ENCODE measurements around the gene SCAMP3. TPM values are rescaled to one million over a fixed set of nuclear protein-coding genes. Genes with fewer than 3 reads are reported as not detected.
A peak's percentile ranks its signal among the peaks of the same experiment; 100 is the strongest.

SCAMP3 gene
- total RNA-seq, 1 donor from 2014 or later = 68.3 TPM

GRCh38 chr1:155254228-155254713, 7.9 kb downstream of the SCAMP3 start:
- peaks cover 15% of the 10 kb centered on the region for H3K36me3 Mint-ChIP-seq (ENCODE audit: low read depth)
- no peaks in the 10 kb centered on the region for H3K27me3 Mint-ChIP-seq (ENCODE audit: low read depth)
- TF ChIP-seq CTCF (IDR thresholded peaks at IDR 0.05) = peak; percentile 4
- no peaks in the 10 kb centered on the region for H3K9me3 Mint-ChIP-seq (ENCODE audit: low read depth)
- H3K27ac Mint-ChIP-seq (ENCODE audit: unreplicated experiment) = peak overlapping the region; percentile 73
- no peak for DNase-seq (ENCODE audit: low spot score)
- H3K4me1 Mint-ChIP-seq (ENCODE audit: low read depth) = peaks cover 42% of the 10 kb centered on the region
- H3K4me3 Mint-ChIP-seq (ENCODE audit: unreplicated experiment) = peak overlapping the region; percentile 83

GRCh38 chr1:155253797-155254196, 8.4 kb downstream of the SCAMP3 start:
- no peak for DNase-seq (ENCODE audit: low spot score)
- Mint-ChIP-seq H3K9me3 (ENCODE audit: low read depth) (no peaks in the 10 kb centered on the region), H3K4me3 (ENCODE audit: unreplicated experiment) (peak overlapping the region; percentile 83)

GRCh38 chr1:155253208-155253607, 9.0 kb downstream of the SCAMP3 start:
- no peaks in the 10 kb centered on the region for H3K27me3 Mint-ChIP-seq (ENCODE audit: low read depth)
- peaks cover 42% of the 10 kb centered on the region for H3K4me1 Mint-ChIP-seq (ENCODE audit: low read depth)
- H3K27ac Mint-ChIP-seq (ENCODE audit: unreplicated experiment) = peak overlapping the region; percentile 0
- no peaks in the 10 kb centered on the region for H3K9me3 Mint-ChIP-seq (ENCODE audit: low read depth)
- TF ChIP-seq CTCF (IDR thresholded peaks at IDR 0.05) = peak; percentile 23
- peaks cover 11% of the 10 kb centered on the region for H3K36me3 Mint-ChIP-seq (ENCODE audit: low read depth)
- peak overlapping the region; percentile 83 for H3K4me3 Mint-ChIP-seq (ENCODE audit: unreplicated experiment)
- DNase-seq (ENCODE audit: low spot score) = no peak

More at GRCh38 chr1:155253797-155254196, 8.4 kb downstream of the SCAMP3 start:
- peaks cover 15% of the 10 kb centered on the region for H3K36me3 Mint-ChIP-seq (ENCODE audit: low read depth)
- peaks cover 42% of the 10 kb centered on the region for H3K4me1 Mint-ChIP-seq (ENCODE audit: low read depth)
- peak overlapping the region; percentile 73 for H3K27ac Mint-ChIP-seq (ENCODE audit: unreplicated experiment)
- TF ChIP-seq CTCF (IDR thresholded peaks at IDR 0.05) = no peak
- no peaks in the 10 kb centered on the region for H3K27me3 Mint-ChIP-seq (ENCODE audit: low read depth)

GRCh38 chr1:155251566-155251965, 10.6 kb downstream of the SCAMP3 start:
- Mint-ChIP-seq H3K4me1 (ENCODE audit: low read depth) (peaks cover 39% of the 10 kb centered on the region), H3K27me3 (ENCODE audit: low read depth) (no peaks in the 10 kb centered on the region), H3K9me3 (ENCODE audit: low read depth) (no peaks in the 10 kb centered on the region), H3K4me3 (ENCODE audit: unreplicated experiment) (no peak overlapping the region), H3K27ac (ENCODE audit: unreplicated experiment) (no peak overlapping the region), H3K36me3 (ENCODE audit: low read depth) (peaks cover 5% of the 10 kb centered on the region)
- no peak for TF ChIP-seq CTCF (IDR thresholded peaks at IDR 0.05)
- DNase-seq (ENCODE audit: low spot score) = no peak

- Mint-ChIP-seq H3K36me3 (ENCODE audit: low read depth) (peaks cover 4% of the 10 kb centered on the region), H3K27me3 (ENCODE audit: low read depth) (no peaks in the 10 kb centered on the region), H3K4me1 (ENCODE audit: low read depth) (peaks cover 32% of the 10 kb centered on the region), H3K27ac (ENCODE audit: unreplicated experiment) (peak overlapping the region; percentile 71), H3K4me3 (ENCODE audit: unreplicated experiment) (no peak overlapping the region), H3K9me3 (ENCODE audit: low read depth) (no peaks in the 10 kb centered on the region)
- peak; percentile 99 for TF ChIP-seq CTCF (IDR thresholded peaks at IDR 0.05)
- peak; percentile 95 for DNase-seq (ENCODE audit: low spot score)
These were observed 11.3 kb downstream of the SCAMP3 start for GRCh38 chr1:155250633-155251449.
